Daoy (cell line): ENCODE results near the gene TIGD1. TPM values are rescaled to one million over a fixed set of nuclear protein-coding genes. Genes with fewer than 3 reads are reported as not detected.
A peak's percentile ranks its signal among the peaks of the same experiment; 100 is the strongest.
"Not testable (repeated sequence)": the region's sequence is repeated elsewhere in the genome, so short reads cannot be mapped to it uniquely, and the experiment has no call there.

Experiments used
- DNase-seq: peaks from one replicate; pipeline ENCODE4 v3.0.0-alpha.2; 2015; ENCODE audit warnings: low read depth
- total RNA-seq: library from RNA; depleted of rRNA; stranded (reverse); fragments of >200 nt; shearing (Covaris generic); gene quantifications from 2 replicates; pipeline ENCODE4 v1.2.3, GENCODE V29; 2014

TIGD1 gene
- total RNA-seq, 1 experiment from 2014 or later: 5.4 TPM

DNA sequence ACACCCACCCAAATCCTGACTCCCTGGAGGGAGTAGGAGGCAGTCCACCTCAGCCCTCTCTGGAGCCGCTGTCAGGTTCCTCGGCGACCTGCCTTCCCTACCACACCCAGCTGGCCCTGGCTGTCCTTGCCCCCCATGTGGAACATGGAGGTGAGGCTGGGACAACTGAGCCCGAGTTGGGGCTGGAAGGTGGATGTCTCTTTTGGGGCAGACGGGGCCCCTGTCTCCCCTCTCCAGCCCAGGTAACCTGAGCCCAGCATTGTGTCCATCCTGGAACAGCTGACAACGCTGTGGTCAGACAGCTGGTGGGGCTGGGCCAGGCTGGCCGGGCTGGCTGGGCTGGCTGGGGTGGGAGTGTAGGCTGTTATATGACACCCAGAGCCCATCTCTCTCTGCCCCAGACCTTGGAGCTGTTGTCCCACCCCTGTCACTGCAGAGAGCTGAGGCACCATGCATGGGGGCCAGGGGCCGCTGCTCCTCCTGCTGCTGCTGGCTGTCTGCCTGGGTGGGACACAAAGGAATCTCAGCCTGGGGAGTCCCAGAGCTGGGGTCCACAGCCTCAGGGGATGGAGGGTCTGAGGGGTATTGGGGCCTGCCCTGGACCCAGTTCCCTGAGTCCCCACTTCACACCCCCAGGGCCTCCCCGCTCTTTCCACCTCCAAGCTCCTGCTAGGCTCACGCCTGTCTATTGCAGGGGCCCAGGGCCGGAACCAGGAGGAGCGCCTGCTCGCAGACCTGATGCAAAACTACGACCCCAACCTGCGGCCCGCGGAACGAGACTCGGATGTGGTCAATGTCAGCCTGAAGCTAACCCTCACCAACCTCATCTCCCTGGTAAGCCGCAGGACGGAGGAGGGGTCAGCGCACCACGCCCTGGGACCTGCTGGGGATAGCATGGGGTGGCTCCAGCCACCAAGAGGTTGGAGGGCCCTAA lies 10.8 kb downstream of the TIGD1 start, which contains the start of gene CHRNG:
TSS of gene CHRNG (plus strand) at position 395 of the 934 bp plus-strand sequence. CDS start at position 451, 56 bp downstream.
- no peak for DNase-seq

GRCh38 chr2:232538671-232539070 lies 11.7 kb downstream of the TIGD1 start:
- no peak for DNase-seq

DNA sequence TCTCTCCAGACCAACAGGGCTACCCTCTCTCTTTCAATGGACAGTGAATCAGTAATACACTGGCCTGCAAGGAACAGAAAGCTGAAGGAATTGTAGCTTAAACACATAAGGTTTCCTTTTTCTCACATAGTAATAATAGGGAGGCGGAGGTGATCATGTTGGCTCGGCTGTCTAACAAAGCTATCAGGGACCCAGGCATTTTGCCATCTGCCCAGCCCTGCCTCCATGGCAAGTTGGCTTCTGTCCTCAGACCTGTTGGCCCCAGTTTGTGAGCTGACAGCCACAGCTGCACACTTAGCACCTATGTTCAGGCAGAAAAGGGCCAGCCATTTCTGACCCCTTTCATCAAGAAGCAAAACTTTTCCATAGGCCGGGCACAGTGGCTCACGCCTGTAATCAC lies 12.9 kb downstream of the TIGD1 start:
- no peak for DNase-seq

GRCh38 chr2:232537079-232537478 lies 13.3 kb downstream of the TIGD1 start:
- DNase-seq: no peak

DNA sequence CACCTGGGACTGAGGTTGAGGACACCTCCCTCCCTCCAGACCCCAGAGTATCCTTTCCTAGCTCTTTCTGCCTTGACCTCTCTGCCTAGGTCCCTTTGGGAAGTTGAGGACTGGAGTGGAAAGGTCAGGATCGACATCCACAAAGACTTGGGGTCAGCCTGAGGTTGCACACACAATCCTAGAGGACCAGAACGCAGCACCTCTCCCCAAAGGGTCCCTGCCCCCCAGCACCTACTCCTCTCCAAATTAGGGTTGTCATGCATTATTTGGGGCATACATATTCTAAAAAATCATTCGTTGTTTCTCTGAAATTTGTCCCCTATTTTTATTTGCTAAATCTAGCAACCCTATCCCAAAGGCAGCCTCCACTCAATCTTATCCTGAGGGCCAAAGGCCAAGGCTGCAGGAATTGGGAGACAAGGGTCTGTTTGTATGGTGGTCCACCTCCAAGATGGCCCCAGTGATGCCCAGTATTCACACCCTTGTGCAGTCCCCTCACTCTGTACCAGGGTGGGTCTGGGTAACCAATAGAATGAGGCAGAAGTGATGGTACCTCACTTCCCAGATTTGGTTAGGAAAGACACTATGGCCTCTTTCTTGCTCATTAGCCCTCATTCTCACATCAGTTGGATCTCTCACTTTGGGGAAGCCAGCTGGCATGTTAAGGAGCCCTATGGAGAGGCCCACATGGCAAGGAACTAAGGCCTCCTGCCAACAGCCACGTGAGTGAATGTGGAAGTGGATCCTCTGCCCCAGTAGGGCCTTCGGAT lies 14.4 kb downstream of the TIGD1 start:
- no peak for DNase-seq

GRCh38 chr2:232534940-232535651 lies 15.3 kb downstream of the TIGD1 start:
- no peak for DNase-seq

GRCh38 chr2:232533944-232534710 lies 16.2 kb downstream of the TIGD1 start:
- DNase-seq: peak; percentile 32

DNA sequence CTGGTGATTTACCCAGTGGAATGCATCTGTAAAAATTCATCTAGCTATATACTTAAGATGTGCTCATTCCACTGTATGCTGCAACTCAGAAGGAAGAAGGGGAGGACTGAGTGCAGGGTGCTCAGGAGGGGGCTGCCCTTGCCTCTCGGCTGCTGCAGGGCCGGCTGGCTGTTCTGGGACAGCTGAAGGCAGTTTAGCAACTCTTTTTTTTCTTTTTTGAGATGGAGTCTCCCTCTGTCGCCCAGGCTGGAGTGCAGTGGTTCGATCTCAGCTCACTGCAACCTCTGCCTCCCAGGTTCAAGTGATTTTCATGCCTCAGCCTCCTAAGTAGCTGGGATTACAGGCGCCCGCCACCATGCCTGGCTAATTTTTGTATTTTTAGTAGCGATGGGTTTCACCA lies 17.5 kb downstream of the TIGD1 start:
- not testable (repeated sequence) for DNase-seq

GRCh38 chr2:232532419-232532818 lies 17.9 kb downstream of the TIGD1 start:
- no peak for DNase-seq

DNA sequence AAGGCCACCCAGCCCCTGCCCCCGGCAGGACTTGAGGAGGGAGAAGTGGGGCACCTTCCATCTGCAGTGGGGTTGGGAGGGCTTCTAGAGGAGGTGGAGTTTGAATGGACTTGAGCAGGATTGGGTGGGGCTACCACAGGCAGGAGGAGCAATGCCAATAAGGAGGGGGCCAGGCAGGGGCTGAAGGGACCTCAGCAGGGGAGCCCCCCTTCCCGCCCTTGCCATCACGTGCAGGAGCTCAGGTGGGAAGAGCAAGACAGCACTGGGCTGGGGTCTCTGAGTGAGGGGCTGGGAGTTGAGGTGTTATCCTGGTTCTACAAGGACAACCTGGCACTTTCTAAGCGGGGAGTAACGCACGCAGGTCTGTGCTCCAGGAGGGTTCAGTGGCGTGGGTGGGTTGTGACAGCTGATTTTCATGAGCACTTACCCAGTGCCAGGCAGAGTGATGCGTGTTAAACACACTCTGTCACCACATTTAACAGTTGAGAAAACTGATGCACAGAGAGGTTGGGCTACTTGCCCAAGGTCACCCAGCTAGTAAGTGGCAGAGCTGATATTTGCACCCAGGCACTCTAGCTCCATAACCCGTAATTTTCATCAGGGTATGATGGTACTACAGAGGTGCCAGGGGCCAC lies 19.6 kb downstream of the TIGD1 start:
- DNase-seq: no peak

DNA sequence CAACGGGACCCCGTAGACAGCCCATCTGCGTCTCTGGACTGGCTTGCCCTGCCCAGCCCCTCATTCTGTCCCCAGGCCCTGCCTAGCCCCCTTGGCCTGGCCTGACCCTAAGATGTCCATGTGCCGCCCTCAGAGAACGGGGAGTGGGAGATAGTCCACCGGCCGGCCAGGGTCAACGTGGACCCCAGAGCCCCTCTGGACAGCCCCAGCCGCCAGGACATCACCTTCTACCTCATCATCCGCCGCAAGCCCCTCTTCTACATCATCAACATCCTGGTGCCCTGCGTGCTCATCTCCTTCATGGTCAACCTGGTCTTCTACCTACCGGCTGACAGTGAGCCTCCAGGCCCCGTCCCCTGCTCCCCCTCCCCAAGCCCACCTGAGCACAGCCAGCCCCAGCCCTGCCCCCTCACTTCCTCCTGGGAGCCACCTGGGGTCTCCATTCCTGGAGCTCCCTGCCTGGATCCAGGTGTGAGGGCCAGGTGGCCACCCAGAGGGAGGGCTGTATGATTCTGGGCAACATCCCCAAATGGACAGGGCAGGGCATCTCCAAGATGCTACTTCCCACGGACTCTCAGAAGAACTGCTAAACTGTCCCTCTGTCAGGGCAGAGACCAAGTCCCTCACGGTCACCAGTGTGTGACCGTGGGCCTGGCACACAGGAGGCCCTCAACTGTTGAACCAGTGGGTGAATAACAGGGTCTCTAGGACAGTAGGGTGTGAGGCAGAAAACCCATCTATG lies 20.4 kb downstream of the TIGD1 start:
- DNase-seq: no peak

DNA sequence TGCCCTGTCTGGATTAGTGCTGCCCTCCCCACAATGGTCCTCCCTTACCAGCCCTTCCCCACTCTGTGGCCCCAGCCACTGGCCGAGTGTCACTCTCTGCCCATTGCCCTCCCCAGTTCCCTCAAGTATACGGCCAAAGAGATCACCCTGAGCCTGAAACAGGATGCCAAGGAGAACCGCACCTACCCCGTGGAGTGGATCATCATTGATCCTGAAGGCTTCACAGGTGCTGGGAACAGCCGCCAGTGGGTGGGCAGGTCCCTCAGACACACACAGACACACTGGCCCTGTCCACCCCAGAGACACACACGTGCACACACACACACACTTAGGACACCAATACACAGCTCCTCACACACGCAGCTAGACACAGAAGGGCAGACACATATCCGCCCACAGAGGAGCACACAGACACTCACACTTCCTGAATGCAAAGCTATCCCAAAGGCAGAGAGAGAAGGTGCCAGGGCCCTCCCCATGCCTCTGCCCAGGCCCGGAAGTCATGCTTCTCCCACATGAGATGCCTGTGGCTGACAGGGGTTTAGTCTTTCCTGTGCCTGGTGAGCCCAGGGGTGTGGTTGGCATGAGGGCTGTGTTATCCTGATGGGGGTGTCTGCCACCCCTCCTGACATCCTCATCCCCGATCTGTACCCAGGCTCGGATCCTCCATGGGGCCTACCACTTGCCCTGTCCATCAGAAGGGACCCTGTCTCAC lies 21.5 kb downstream of the TIGD1 start:
- peak; percentile 59 for DNase-seq

- DNase-seq: no peak
These were observed 22.4 kb downstream of the TIGD1 start for GRCh38 chr2:232527905-232528470.

GRCh38 chr2:232526372-232526941 lies 23.9 kb downstream of the TIGD1 start:
- no peak for DNase-seq

GRCh38 chr2:232525791-232526371 lies 24.5 kb downstream of the TIGD1 start, which contains the start of gene CHRND:
Gene CHRND, plus strand, starts transcription at chr2:232526160. Its CDS starts 56 bp downstream, at chr2:232526216.
- peak; percentile 29 for DNase-seq

GRCh38 chr2:232525199-232525598 lies 25.2 kb downstream of the TIGD1 start:
- DNase-seq: no peak

- no peak for DNase-seq
These were observed 25.6 kb downstream of the TIGD1 start for GRCh38 chr2:232524771-232525170.
